ENCODE measurements around the gene SDS. TPM values are rescaled to one million over a fixed set of nuclear protein-coding genes. Genes with fewer than 3 reads are reported as not detected.

SDS gene
- total RNA-seq, 1 experiment from 2014 or later: not detected

GRCh38 chr12:113425960-113426453 is 22.3 kb upstream of the SDS start:
- DNase-seq (ENCODE audit: low read depth): no peak

DNA sequence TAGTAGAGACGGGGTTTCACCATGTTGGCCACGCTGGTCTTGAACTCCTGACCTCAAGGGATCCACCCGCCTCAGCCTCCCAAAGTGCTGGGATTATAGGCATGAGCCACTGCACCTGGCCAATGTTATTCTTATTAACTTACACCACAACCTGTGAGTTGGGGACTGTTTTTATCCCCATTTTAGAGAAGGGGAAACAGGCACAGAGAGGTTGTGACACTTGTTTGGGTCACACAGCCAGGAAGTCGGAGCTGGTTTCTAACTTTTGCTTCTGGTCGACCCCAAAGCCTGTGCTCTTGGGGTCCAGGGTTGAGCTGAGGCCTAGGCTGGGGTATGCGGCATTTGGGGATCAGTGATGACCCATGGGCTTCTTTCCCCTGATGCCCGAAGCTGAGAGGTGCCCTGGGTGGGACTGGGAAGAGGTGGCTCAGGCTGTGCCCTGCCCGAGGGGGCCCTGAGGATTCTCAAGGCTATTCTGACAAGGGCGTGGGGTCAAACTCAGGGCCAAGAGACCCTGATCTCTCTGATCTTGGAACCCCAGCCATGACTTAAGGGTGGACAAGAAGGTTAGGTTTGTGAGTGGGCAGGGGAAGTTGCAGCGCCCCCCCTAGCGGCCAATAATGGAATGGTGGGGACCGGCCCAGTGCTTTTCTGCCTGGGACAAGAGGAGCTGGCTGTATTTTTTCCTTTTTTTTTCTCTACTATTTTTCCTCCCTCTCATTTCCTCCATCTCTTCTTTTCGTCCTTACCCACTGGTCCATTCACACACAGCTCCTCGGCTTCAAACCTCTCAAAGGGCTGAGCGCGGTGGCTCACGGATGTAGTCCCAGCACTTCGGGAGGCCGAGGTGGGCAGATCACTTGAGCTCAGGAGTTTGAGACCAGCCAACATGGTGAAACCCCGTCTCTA is 21.5 kb upstream of the SDS start:
- DNase-seq (ENCODE audit: low read depth): peak; percentile 50

DNA sequence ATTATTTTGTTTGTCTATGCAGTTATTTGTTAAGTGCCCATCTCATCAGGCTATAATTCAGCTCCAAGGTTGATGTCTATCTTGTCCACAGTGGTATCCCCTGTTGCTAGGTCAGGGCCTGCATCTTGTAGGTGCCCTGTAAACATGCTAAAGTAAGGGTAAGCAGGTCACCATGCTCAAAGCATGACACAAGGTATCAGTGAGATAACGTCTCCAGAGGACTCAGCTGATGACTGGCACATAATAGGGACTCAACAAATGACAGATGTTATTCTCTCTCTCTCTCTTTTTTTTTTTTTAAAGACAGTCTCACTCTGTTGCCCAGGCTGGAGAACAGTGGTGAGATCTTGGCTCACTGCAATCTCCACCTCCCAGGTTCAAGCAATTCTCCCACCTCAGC is 20.8 kb upstream of the SDS start:
- no peak for DNase-seq (ENCODE audit: low read depth)

DNA sequence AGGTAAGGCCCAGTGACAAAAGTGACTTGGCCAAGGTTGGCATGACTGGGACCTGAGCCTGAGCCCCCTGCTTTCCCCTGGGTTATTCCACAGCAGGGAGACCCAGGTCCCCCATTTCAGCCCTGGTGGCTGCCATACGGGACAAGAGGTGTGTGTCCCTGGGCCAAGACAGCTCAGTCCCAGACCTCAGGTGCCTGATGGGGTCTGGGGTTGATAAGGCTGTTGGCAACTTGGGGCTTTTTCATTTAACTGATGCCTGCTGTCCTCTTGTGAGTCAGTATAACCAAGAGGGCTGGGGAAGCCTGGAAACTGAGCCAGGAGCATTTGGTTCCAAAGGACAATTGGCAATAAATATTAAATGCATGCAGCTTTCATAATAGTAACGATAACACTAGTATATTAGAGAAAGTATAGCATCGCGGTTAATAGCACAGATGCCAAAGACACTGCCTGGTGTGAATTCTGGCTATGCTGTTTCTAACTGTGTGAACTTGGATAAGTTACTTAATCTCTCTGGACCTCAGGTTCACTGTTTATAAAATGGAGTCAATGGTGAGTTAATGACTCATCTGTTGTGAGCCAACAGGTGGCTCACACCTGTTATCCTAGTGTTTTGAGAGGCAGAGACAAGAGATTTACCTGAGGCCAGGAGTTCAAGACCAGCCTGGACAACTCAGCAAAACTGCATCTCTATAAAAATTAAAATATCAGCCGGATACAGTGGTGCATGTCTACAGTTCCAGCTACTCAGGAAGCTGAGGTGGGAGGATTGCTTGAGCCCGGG is 19.4 kb upstream of the SDS start:
- no peak for DNase-seq (ENCODE audit: low read depth)

DNA sequence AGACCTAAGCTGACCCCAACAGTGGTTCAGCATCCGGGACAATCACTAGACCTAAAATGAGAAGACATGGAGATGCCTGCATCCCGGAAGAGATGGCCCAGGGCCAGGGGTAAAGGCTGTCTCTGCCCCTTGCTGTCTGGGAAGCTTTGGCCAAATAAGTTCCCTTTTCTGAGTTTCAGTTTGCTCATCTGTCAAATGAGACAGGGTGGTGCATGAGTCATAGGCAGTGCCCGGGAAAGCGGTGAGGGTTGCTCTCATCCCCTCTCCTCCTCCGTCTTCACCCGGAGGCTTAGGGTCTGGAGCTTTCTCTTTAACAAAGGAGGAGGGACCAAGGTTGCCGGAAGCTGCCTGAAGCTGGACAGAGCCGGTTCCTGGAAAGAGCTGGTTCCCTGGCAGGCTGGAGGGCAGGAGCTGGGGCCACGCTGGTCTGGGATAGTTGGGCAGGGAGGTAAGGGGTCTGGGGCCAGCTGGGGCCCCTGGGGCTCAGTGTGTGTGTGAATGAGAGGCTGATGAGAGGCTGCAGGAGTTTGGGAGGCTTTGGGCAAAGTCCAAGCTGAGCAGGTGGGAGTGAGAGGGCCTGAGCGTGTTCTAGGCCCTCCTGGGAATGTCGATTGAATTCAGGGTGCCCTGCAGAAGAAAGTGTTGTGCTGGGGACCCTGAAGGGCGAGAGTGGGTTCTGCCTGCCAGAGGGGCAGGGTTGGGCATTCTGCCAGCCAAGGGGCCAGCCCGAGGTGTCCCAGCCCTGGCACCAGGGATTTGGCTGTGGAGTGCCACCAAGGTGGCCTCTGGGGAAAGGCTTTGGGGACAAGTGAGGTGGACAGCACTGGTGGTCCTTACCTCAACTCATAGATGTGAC is 18.6 kb upstream of the SDS start, which contains the start of gene SDSL:
Gene SDSL, plus strand, starts transcription at position 351 of the 856 bp plus-strand sequence. CDS start 5,603 bp downstream, outside the sequence.
- DNase-seq (ENCODE audit: low read depth): peak; percentile 95

DNA sequence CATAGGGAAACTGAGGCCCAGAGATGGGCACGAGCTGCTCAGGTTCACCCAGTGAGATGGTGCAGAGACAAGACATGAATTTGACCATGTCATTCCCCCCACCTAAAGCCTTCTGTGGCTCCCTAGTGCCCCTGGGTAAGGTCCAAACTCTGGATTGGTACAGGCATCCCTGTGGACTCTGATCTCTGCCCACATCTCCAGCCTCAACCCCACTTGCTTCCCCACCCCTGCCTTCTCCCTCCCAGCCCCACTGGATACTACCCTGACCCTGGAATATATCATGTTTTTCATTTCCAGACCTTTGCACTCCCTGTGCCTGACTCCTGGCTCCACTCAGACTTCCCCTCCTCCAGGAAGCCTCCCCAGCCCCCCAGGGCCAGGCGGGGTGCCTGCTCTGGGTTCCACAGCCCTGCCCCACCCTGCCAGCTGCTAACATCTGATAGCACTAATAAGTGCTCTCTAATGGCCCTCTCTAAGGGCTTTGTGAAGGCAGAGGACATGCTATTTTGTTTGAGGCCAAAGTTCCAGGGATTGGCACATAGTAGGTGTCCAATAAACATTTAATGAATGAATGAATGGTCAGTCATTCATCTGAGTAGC is 17.4 kb upstream of the SDS start:
- DNase-seq (ENCODE audit: low read depth): no peak

- no peak for DNase-seq (ENCODE audit: low read depth)
These were observed 14.7 kb upstream of the SDS start for GRCh38 chr12:113418213-113418879.

DNA sequence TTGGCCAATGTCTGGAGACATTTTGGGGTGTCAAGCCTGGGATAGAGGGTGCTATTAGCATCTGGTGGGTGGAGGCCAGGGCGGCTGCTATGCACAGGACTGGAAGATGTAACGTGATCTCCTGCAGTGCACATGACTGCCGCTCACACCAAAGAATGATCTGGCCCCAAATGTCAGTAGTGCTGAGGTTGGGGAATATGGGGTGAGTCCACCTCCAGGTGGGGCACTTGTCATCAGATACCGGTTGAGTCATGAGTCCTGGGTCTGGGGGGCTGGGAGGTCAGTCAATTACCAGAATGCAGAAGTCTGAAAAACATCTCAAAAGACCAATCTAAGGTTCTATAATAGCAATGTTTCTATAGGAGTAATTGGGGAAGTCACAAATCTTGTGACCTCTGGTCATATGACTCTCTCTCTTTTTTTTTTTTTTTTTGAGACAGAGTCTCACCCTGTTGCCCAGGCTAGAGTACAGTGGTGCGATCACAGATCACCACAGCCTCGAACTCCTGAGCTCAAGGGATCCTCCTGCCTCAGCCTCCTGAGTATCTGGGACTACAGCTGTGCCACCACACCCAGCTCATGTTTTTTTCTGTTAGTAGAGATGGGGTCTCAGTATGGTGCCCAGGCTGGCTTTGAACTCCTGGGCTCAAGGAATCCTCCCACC is 12.5 kb upstream of the SDS start:
- peak; percentile 41 for DNase-seq (ENCODE audit: low read depth)

DNA sequence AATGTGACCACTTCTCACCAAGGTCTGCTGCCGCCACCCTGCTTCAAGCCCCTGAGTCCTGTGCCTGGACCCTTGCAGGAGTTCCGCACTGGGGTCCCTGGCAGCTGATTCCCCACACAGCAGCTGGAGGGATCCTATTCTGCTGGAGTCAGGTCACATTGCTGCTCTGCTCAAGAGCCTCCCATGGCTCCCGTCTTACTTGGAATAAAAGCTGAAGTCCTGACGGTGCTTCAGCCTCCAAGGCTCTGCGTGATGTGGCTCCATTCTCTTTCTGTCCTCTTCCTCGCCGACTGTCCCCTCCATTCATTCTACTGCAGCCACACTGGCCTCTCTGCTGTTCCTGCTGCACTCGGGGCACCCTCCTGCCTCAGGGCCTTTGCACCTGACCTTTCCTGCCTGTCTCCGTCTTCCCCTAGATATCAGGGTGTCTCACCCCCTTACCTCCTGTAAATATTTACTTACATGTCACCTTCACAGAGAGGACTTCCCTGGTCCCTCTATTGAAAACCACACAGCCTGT is 10.9 kb upstream of the SDS start:
- no peak for DNase-seq (ENCODE audit: low read depth)

DNA sequence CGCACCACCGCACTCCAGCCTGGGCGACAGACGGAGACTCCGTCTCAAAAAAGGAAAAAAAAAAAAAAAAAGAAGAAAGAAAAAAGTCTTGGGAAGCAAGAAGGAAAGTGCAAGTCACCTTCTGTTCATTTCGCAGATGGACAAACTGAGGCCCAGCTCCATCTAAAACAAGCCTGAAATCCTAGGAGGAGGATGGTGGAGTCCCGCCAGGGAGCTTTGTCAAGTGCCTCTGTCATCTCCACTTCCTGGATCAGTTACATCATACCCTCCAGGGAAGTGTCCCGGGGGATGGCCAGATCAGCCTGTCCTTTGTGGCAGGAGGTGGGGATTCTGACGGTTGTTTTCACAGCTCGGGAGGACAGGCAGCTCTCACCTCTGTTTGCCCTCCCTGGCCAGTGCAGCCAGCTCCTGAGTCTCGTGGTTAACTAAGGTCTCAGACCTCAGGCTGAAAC is 9.8 kb upstream of the SDS start:
- DNase-seq (ENCODE audit: low read depth): peak; percentile 58

- no peak for DNase-seq (ENCODE audit: low read depth)
These were observed 5.9 kb upstream of the SDS start for GRCh38 chr12:113409462-113410124.

DNA sequence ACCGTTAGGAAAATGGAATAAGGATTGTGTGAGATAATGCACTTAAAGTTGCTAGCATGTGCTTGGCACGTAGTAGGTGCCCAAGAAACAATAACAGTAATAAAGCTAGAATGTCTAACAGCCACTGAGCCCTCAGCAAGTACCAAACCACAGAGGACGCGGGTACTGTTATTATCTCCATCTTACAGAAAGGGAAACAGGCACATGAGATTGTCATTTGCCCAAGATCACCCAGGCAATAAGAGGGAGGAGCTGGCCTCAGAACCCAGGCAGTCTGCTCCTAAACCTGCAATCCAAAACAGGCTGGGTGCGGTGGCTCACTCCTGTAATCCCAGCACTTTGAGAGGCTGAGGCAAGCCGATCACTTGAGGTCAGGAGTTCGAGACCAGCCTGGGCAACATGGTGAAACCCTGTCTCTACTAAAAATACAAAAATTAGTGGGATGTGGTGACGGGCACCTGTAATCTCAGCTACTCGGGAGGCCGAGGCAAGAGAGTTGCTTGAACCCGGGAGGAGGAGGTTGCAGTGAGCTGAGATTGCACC is 5.1 kb upstream of the SDS start:
- no peak for DNase-seq (ENCODE audit: low read depth)

DNA sequence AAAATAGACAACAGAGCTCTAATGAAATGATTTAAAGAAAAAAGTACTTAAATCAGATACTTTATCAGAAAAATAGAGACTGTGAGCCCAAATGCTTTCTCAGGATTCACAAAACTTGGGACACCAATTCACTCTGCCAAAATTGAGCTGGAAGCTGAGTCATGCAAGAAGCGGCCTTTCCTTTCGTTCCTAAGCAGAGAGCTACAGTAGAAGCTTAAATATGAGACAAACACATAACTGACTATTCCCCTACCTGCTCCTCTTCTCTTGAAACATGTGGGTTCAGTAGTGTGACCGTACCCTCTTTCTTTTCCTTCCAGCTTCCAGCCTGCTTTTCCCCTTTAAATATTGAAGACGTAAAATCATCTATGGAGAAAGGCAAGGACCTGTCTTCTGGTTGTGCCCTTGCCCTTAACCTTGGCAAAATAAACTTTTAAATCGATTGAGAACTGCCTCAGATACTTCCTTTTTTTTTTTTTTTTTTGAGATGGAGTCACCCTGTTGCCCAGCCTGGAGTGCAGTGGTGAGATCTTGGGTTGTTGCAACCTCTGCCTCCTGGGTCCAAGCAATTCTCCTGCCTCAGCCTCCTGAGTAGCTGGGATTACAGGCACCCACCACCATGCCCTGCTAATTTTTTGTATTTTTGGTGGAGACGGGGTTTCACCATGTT is 4.4 kb upstream of the SDS start:
- peak; percentile 52 for DNase-seq (ENCODE audit: low read depth)

- DNase-seq (ENCODE audit: low read depth): no peak
These were observed 2.0 kb upstream of the SDS start for GRCh38 chr12:113405694-113406093.

DNA sequence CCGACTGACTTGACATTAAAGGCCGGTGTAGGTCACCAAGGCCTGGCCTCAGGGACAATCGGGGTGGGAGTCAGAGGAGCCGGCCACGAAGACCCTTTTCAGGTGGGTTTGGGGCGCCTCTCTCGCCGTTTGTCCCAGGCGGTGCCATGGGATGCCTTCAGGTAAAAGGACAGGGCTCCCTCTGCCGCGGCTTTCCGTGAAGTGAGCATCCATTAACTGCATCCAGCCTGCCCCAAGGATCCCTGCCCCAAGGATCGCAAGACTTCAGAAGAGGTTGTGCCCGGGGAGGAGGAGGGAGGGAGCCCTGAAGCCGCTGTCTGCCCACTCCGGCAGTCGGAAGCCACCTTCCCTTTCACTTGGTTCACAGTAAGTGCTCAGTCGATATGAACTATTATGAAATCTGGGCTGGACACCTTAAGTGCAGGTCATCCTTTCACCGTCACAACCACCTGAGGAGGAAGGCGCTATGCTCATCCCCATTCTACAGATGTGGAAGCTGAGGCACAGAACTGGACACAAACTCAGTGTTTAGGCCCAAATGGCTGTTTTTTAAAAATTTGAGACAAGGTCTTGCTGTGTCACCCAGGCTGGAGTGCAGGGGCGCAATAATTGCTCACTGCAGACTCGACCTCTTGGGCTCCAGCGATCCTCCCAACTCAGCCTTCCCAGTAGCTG is 964 bp downstream of the SDS start:
- no peak for DNase-seq (ENCODE audit: low read depth)

GRCh38 chr12:113401066-113402000 is 2.4 kb downstream of the SDS start:
- no peak for DNase-seq (ENCODE audit: low read depth)

DNA sequence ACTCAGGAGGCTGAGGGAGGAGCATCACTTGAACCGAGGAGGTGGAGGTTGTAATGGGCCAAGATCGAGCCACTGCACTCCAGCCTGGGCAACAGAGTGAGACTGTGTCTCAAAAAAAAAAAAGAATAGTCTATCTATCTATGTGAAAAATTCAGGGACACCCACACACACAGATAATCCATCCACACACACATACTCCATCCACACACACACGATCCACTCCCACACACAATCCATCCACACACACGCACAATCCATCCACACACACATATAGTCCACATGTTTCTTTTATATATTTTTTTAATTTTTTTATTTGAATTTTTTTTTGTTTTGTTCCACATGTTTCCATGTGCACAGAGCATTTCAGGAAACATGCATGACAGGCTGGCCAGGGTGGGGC is 3.3 kb downstream of the SDS start:
- no peak for DNase-seq (ENCODE audit: low read depth)
